ENCODE measurements around the gene USP19.
A peak's percentile ranks its signal among the peaks of the same experiment; 100 is the strongest.

Gene USP19

DNA sequence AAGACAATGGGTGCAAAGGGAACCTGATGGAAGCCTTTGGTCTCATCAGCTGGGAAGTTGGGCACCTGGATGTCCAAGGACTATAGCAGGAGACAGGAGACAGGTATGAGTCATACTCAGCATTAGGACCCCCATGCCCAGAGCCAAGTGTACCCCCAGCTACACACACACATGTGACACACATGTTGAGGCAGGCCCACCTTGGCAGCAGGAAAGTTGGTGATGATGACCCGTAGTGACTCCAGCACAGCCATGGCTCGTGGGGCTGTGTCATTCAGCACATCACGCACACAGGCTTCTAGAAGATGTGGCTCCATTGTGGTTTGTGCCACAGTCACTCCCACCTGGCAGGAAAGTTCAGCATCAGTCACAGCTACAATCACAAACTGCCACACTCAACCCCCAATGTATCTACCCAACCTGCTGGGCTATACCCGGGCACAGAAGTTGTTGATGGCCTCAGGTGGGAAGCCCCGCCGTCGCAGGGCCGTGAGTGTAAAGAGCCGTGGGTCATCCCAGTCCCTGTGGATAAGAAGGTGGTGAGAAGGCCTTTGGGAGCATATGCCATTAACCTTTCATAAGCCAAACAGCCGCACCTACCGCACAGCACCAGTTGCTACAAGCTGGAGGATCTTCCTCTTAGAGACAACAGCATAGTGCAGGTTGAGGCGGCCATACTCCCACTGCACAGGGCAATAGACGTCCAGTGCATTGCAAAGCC lies 21.6 kb downstream of the USP19 start:
- no peak overlapping the region for H3K18ac ChIP-seq (ENCODE audit: low read length)
- no CpG with 5 or more reads among the region's 13 CpGs for WGBS (ENCODE audit: extremely low coverage, insufficient coverage, insufficient read length)

DNA sequence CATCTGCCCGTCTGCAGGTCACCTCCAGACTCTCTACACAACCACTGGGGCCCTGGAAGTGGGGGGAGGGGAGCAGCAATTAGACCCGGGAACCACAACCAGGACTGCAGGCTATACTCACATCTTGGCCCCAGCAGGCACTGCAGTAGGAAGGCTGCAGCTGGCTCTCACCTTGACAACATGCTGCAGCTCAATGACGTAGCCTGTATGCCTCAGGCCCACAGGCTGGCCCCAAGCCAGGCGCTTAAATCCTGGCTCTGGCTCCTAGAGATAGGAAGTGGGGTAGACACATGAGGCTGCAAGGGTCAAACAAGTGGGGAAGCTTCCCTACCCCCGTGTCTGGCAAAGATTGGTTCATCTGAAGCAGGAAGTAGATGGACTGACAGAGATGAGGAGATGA lies 22.2 kb downstream of the USP19 start:
- Histone ChIP-seq H3K4me2 (ENCODE audit: low read length) (no peak overlapping the region), H4K12ac (ENCODE audit: low read depth, low read length) (no peak overlapping the region), H3K4me1 (ENCODE audit: control insufficient read depth in 1 of 2, insufficient read depth in 2 of 2, low read length in 2 of 2) (peaks cover 7 to 9% of the 10 kb centered on the region in 2 experiments), H4K8ac (ENCODE audit: low read depth, low read length) (no peak overlapping the region), H3K4ac (ENCODE audit: low read depth, low read length) (no peak overlapping the region), H2AFZ (ENCODE audit: insufficient read depth, low read length, poor library complexity) (no peak overlapping the region), H3K18ac (ENCODE audit: low read length) (no peak overlapping the region), H3K27me3 (ENCODE audit: insufficient read depth, low read length) (no peaks in the 10 kb centered on the region), H3K79me1 (ENCODE audit: low read length) (peaks cover 11% of the 10 kb centered on the region), H3K23ac (ENCODE audit: low read length) (no peak overlapping the region), H3K9me3 (ENCODE audit: insufficient read depth, low read depth, low read length) (no peaks in the 10 kb centered on the region), H3K14ac (ENCODE audit: low read length) (no peak overlapping the region), H3K4me3 (ENCODE audit: low read depth, low read length) (no peak overlapping the region), H4K91ac (ENCODE audit: low read depth, low read length) (no peak overlapping the region), H2BK5ac (ENCODE audit: low read depth, low read length, poor library complexity) (no peak overlapping the region), H3K27ac (ENCODE audit: low read depth, low read length) (no peak overlapping the region), H3K36me3 (ENCODE audit: control insufficient read depth in 1 of 2, insufficient read depth in 2 of 2, low read length in 2 of 2) (peaks cover 62 to 71% of the 10 kb centered on the region in 2 experiments), H3K79me2 (ENCODE audit: control insufficient read depth, insufficient read depth, low read length, poor library complexity) (peaks cover 2% of the 10 kb centered on the region), H3K9ac (ENCODE audit: low read length) (no peak overlapping the region), H2BK12ac (ENCODE audit: low read length) (no peak overlapping the region), H2BK120ac (ENCODE audit: insufficient read depth, low read length, poor library complexity) (no peak overlapping the region), H2AK5ac (ENCODE audit: low read length) (no peak overlapping the region)
- DNase-seq: no peak
- WGBS (ENCODE audit: extremely low coverage, insufficient coverage, insufficient read length): no CpG with 5 or more reads among the region's 5 CpGs

More for the DNA sequence above, 21.6 kb downstream of the USP19 start:
- H3K79me1 ChIP-seq (ENCODE audit: low read length): peaks cover 7% of the 10 kb centered on the region
- no peak overlapping the region for H2BK12ac ChIP-seq (ENCODE audit: low read length)
- H4K12ac ChIP-seq (ENCODE audit: low read depth, low read length): no peak overlapping the region
- no peak overlapping the region for H2BK120ac ChIP-seq (ENCODE audit: insufficient read depth, low read length, poor library complexity)
- H3K4me2 ChIP-seq (ENCODE audit: low read length): no peak overlapping the region
- peaks cover 6% of the 10 kb centered on the region for H3K79me2 ChIP-seq (ENCODE audit: control insufficient read depth, insufficient read depth, low read length, poor library complexity)
- no peak overlapping the region for H2AK5ac ChIP-seq (ENCODE audit: low read length)
- H3K23ac ChIP-seq (ENCODE audit: low read length): no peak overlapping the region
- DNase-seq: no peak
- H3K4me3 ChIP-seq (ENCODE audit: low read depth, low read length): no peak overlapping the region
- H3K9ac ChIP-seq (ENCODE audit: low read length): no peak overlapping the region
- H3K4me1 ChIP-seq (ENCODE audit: control insufficient read depth in 1 of 2, insufficient read depth in 2 of 2, low read length in 2 of 2): peaks cover 13 to 15% of the 10 kb centered on the region in 2 experiments
- H4K91ac ChIP-seq (ENCODE audit: low read depth, low read length): no peak overlapping the region
- H3K4ac ChIP-seq (ENCODE audit: low read depth, low read length): no peak overlapping the region
- no peak overlapping the region for H3K14ac ChIP-seq (ENCODE audit: low read length)
- H2BK5ac ChIP-seq (ENCODE audit: low read depth, low read length, poor library complexity): no peak overlapping the region
- no peaks in the 10 kb centered on the region for H3K27me3 ChIP-seq (ENCODE audit: insufficient read depth, low read length)
- H3K36me3 ChIP-seq (ENCODE audit: control insufficient read depth in 1 of 2, insufficient read depth in 2 of 2, low read length in 2 of 2): peaks cover 64 to 73% of the 10 kb centered on the region in 2 experiments
- H4K8ac ChIP-seq (ENCODE audit: low read depth, low read length): no peak overlapping the region
- H3K27ac ChIP-seq (ENCODE audit: low read depth, low read length): peak overlapping the region; percentile 15
- H3K9me3 ChIP-seq (ENCODE audit: insufficient read depth, low read depth, low read length): no peaks in the 10 kb centered on the region
- no peak overlapping the region for H2AFZ ChIP-seq (ENCODE audit: insufficient read depth, low read length, poor library complexity)

DNA sequence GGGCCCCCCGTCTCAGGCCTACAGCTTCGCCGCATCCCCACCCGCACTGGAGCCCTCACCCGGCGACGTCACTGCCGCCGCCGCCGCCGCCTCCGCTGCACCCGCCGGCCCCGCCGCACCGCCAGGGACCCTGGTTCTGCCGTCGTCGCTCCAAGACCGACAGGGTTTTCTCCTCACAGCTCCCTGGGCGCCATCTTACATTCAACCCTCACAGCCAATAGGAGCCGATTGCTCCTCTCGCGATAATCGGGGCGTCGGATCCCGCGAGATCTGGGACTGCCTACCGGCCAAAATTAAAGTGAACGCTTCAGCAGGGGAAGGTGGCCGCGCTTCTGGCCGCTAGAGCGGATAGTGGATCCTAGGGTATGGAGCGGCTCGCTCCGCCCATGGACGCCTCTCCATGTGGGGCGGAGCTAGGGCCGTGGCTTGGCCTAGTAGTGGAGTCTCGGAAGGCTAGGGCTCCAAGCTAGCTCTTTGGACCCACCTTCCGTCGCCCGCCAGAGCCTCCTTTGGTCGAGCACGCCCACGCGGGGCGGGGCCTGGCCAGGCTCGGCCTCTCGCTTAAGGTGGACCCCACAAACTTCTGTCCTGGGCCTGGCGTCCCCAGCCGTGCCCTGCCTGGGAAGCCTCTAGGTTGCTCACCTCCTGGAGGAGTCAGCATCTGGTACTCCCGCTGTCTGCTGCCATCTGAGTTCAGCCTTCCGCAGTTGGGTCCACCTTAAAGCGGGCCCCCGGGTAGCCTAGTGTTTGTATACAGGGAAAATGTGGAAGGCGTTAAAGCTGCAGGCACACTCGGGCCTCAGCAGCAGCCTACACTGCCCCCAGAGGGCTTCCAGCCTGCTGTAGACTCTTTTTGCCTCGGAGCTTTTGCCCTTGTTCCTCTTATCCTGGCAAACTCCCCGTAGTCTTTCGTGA lies 26.5 kb downstream of the USP19 start, which contains the start of gene QRICH1:
QRICH1 (minus strand) TSS at position 219 of the 915 bp plus-strand sequence. CDS start 17,054 bp downstream, outside the sequence.
- peak; percentile 100 for DNase-seq
- Histone ChIP-seq H2BK12ac (ENCODE audit: low read length) (no peak within 1 kb of the TSS), H3K18ac (ENCODE audit: low read length) (peak within 1 kb of the TSS; percentile 97), H3K79me1 (ENCODE audit: low read length) (peaks cover 15% of the 10 kb centered on the region), H3K4me1 (ENCODE audit: control insufficient read depth in 1 of 2, insufficient read depth in 2 of 2, low read length in 2 of 2) (peaks cover 4 to 6% of the 10 kb centered on the region in 2 experiments), H4K8ac (ENCODE audit: low read depth, low read length) (peak within 1 kb of the TSS; percentile 97), H4K91ac (ENCODE audit: low read depth, low read length) (peak within 1 kb of the TSS; percentile 99), H2BK5ac (ENCODE audit: low read depth, low read length, poor library complexity) (peak within 1 kb of the TSS; percentile 95), H2AFZ (ENCODE audit: insufficient read depth, low read length, poor library complexity) (peak within 1 kb of the TSS; percentile 88), H3K27me3 (ENCODE audit: insufficient read depth, low read length) (no peaks in the 10 kb centered on the region), H2BK120ac (ENCODE audit: insufficient read depth, low read length, poor library complexity) (peak within 1 kb of the TSS; percentile 90), H3K9me3 (ENCODE audit: insufficient read depth, low read depth, low read length) (peaks cover 1% of the 10 kb centered on the region), H3K79me2 (ENCODE audit: control insufficient read depth, insufficient read depth, low read length, poor library complexity) (peaks cover 17% of the 10 kb centered on the region), H3K36me3 (ENCODE audit: control insufficient read depth in 1 of 2, insufficient read depth in 2 of 2, low read length in 2 of 2) (peaks cover 31% of the 10 kb centered on the region in 2 experiments), H3K4me3 (ENCODE audit: low read depth, low read length) (peak within 1 kb of the TSS; percentile 96), H3K4ac (ENCODE audit: low read depth, low read length) (peak within 1 kb of the TSS; percentile 87), H4K12ac (ENCODE audit: low read depth, low read length) (peak within 1 kb of the TSS; percentile 99), H3K23ac (ENCODE audit: low read length) (no peak within 1 kb of the TSS), H3K4me2 (ENCODE audit: low read length) (peak within 1 kb of the TSS; percentile 94), H2AK5ac (ENCODE audit: low read length) (peak within 1 kb of the TSS; percentile 93), H3K27ac (ENCODE audit: low read depth, low read length) (peak within 1 kb of the TSS; percentile 98), H3K14ac (ENCODE audit: low read length) (peak within 1 kb of the TSS; percentile 99), H3K9ac (ENCODE audit: low read length) (peak within 1 kb of the TSS; percentile 86)
- WGBS (ENCODE audit: extremely low coverage, insufficient coverage, insufficient read length): no CpG with 5 or more reads among the region's 65 CpGs
